HG03571 (cell line): Measurements from ENCODE around the gene RABL2B.

Source experiments
- ATAC-seq: cut with Tn5 transposase; IDR thresholded peaks from one replicate; pipeline ENCODE4 v1.9.1; 2021; ENCODE audit not compliant: unreplicated experiment

The RABL2B gene

DNA sequence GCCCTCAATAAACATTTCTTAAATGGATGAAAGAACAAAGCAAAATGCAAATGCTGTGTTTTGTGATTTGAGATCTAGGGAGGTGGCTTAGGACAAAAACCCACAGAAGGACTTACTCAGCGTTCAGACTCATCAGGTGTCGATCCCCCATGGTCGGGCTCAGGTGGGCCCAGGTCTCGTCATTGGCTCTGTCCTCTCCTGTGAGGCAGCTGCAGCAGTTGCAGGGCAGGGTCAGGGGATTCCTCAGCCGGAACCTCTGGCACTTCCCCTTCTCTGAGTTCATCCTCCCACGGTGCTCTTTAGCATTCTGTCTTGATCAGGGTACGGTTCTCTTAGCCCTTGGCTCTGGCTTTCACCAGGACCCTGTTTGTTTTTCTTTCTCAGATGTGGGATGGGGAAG is 59.4 kb downstream of the RABL2B start:
- ATAC-seq: no peak

DNA sequence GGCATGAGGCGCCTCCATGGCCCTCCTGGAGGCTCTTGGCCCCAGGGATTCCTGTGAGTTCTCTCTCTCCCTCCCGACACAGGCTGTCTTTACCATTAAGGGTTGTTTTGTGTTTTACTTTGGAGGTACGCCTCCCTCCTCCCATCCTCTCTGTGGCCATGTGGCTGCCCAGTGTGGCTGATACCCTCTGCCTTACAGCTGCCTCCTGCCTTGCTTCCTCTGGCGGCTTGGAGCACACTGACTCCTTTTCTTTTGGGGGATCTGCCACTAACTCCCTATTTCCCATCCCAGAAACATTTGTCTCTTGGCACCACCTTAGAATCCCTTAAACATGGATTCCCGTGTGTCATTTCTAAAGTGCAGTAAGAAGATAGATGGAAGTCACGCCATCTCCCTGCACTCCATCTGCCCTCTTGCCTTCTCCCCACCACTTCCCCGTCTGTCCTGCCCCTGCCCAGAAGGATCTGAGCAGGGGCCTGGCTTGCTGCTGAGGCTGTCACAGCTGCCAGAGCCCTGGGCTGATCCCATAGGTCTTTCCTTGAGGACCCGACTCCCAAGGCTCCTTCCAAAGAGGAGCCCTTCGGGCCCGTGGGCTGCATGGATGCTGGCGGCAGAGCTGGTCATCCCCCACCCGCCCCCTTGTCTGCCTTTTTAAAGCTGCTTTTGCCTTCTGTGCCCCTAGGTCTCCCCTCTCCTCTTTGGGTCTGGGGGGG is 60.6 kb downstream of the RABL2B start:
- ATAC-seq: no peak

DNA sequence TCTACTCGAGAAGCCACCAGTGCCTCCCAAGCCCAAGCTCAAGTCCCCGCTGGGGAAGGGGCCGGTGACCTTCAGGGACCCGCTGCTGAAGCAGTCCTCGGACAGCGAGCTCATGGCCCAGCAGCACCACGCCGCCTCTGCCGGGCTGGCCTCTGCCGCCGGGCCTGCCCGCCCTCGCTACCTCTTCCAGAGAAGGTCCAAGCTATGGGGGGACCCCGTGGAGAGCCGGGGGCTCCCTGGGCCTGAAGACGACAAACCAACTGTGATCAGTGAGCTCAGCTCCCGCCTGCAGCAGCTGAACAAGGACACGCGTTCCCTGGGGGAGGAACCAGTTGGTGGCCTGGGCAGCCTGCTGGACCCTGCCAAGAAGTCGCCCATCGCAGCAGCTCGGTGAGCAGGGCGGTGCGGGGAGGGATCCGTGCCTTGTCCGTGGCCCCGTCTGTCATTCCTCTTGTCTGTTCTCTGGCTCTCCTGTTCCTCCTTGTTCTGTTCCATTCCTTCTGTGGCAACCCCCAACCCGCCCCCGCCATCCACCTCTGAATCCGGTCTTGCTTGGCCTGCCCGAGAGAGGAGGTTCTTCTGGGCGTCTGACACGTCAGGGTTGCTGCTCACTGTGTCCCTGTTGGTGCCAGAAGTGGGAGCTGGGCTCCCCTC is 61.3 kb downstream of the RABL2B start:
- ATAC-seq: no peak

DNA sequence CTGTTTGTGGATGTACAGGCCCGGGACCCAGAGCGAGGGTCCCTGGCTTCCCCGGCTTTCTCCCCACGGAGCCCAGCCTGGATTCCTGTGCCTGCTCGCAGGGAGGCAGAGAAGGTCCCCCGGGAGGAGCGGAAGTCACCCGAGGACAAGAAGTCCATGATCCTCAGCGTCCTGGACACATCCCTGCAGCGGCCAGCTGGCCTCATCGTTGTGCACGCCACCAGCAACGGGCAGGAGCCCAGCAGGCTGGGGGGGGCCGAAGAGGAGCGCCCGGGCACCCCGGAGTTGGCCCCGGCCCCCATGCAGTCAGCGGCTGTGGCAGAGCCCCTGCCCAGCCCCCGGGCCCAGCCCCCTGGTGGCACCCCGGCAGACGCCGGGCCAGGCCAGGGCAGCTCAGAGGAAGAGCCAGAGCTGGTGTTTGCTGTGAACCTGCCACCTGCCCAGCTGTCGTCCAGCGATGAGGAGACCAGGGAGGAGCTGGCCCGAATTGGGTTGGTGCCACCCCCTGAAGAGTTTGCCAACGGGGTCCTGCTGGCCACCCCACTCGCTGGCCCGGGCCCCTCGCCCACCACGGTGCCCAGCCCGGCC is 62.1 kb downstream of the RABL2B start:
- ATAC-seq: no peak

DNA sequence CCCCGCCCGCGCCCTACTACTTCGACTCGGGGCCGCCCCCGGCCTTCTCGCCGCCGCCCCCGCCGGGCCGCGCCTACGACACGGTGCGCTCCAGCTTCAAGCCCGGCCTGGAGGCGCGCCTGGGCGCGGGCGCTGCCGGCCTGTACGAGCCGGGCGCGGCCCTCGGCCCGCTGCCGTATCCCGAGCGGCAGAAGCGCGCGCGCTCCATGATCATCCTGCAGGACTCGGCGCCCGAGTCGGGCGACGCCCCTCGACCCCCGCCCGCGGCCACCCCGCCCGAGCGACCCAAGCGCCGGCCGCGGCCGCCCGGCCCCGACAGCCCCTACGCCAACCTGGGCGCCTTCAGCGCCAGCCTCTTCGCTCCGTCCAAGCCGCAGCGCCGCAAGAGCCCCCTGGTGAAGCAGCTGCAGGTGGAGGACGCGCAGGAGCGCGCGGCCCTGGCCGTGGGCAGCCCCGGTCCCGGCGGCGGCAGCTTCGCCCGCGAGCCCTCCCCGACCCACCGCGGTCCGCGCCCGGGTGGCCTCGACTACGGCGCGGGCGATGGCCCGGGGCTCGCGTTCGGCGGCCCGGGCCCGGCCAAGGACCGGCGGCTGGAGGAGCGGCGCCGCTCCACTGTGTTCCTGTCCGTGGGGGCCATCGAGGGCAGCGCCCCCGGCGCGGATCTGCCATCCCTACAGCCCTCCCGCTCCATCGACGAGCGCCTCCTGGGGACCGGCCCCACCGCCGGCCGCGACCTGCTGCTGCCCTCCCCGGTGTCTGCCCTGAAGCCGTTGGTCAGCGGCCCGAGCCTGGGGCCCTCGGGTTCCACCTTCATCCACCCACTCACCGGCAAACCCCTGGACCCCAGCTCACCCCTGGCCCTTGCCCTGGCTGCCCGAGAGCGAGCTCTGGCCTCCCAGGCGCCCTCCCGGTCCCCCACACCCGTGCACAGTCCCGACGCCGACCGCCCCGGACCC is 62.9 kb downstream of the RABL2B start:
- no peak for ATAC-seq

DNA sequence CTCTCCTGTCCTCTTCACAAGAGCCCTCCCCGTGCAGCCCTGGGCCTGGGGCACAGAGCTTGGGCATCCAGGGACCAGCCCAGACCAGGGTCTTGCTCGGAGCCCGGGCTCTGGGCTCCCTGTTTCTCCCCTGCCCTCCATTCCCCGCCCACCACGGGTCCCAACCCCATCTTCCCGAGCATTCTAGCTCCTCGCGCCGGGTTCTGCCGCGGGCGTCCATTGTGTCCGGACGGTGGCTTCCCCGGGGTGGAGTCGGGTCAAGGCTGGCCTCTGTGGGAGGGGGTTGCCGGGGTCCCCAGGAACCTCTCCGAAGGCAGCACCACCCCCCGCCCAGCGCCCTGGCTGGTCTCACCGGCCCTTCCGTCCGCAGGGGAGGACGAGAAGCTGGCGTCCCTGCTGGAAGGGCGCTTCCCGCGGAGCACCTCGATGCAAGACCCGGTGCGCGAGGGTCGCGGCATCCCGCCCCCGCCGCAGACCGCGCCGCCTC is 63.6 kb downstream of the RABL2B start:
- no peak for ATAC-seq

DNA sequence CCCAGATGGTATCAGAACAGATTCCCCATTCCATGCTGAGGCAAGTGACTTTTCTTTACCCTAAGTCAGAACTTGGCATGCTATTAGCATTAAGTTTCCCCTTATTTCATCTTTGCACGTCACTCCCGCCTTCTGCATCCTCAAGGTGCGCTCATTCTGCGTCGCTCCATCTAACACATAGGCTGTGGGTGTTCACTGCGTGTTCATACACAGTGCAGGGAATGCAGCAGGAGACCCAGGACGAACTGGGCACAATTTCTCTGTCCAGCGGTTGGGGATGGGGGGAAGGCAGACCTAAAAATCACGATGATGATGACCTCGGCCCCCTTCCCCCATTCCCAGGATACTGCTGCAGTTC is 65.1 kb downstream of the RABL2B start:
- ATAC-seq: no peak

DNA sequence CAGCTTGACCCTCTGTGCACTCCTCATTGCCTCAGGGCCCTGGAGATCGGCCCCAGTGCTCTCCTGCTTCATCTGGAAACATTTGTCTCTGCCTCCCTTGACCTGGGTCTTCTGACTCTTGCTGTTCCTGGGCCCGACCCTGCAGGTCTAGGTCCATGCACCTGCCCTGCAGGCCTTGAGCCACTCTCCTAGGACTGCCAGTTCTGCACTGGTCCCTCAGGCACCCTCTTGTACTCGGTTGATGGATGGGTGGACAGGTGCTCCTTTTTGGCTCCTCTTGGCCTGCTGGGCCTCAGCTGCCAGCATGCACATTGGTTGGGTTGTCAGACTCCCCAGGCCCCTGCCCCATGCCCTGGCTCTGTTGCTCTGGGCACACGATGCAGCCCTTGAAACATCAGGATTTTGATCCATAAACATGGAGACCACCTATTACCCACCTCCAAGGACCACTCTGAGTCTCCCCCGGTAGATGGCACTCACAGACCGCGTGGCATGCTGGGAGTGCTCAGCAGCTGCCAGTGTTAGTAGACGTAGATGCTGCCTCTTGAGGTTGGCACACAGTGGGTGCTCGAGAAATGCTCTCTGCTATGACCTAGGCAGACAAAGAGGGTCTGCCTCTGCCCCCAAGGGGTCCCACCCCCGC is 65.6 kb downstream of the RABL2B start:
- no peak for ATAC-seq
